Erythroblast (primary cell): ENCODE data around the gene GTPBP3.

Experiments
- GATA1 ChIP-seq: IDR thresholded peaks from 2 replicates; pipeline ENCODE4 v1.6.1; 2011; ENCODE audit warnings: low read depth, mild to moderate bottlenecking, control low read depth, low read length, moderate library complexity
- POLR2A ChIP-seq: IDR thresholded peaks from 2 replicates; pipeline ENCODE4 v1.6.1; 2011; ENCODE audit warnings: mild to moderate bottlenecking, low read length

GRCh38 chr19:17341845-17342244 lies 4.5 kb downstream of the GTPBP3 start:
- TF ChIP-seq POLR2A (no peak), GATA1 (no peak)
